ENCODE data around the gene SEMA3E. TPM values are rescaled to one million over a fixed set of nuclear protein-coding genes. Genes with fewer than 3 reads are reported as not detected.

SEMA3E gene
- total and polyA plus RNA-seq, 4 donors: 1.0 to 23.5 (median 3.1) TPM

DNA sequence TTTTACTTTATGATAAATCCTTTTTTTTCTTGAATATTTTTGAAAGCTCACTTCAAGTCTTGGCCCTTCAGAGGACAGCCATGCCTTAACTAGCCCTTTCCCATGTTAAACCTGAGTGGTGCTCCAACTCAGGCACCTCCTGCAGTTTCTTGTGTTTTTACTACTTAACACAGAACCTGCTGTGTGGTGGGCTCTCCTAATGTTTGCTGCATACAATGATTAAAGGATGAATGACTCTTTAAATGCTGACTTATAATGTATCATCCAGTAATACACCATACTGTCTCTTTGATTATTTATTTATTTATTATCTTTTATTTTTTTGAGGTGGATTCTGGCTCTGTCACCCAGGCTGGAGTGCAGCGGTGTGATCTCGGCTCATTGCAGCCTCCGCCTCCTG lies 179.4 kb downstream of the SEMA3E start:
- 90 to 95% methylated on average over 3 of the region's 3 CpGs for WGBS, 2 donors

DNA sequence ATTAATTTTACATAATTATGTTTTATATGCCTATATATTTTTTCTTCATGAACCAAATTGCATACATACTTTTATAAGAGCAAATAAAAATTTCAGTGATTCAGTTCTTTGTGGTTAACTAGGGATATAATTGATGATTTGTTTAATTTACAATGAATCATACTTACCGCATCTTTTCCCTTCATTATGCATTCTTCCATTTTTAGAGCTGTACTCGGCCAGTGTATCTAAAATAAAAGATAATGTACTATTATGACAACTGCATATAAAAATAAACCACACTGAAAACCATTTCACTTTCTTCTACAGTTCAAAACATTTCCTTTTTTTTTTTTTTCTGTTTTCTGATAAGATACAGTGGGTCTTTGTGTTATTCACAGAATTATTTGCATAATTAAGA lies 179.9 kb downstream of the SEMA3E start:
- peaks cover 0 to 3% (median 0%) of the 10 kb centered on the region in 4 donors for H3K36me3 ChIP-seq (ENCODE audit: control insufficient read depth in 4 of 4, insufficient read depth in 4 of 4, low read length in 4 of 4)
- H3K9me3 ChIP-seq (ENCODE audit: control insufficient read depth in 4 of 4, insufficient read depth in 3 of 4, low read length in 3 of 4): no peaks in the 10 kb centered on the region
- WGBS, 2 donors: 71% methylated on average over 2 of the region's 2 CpGs
- ATAC-seq (ENCODE audit: insufficient read depth, low FRiP score): no peak
- TF ChIP-seq, protein P1, sequence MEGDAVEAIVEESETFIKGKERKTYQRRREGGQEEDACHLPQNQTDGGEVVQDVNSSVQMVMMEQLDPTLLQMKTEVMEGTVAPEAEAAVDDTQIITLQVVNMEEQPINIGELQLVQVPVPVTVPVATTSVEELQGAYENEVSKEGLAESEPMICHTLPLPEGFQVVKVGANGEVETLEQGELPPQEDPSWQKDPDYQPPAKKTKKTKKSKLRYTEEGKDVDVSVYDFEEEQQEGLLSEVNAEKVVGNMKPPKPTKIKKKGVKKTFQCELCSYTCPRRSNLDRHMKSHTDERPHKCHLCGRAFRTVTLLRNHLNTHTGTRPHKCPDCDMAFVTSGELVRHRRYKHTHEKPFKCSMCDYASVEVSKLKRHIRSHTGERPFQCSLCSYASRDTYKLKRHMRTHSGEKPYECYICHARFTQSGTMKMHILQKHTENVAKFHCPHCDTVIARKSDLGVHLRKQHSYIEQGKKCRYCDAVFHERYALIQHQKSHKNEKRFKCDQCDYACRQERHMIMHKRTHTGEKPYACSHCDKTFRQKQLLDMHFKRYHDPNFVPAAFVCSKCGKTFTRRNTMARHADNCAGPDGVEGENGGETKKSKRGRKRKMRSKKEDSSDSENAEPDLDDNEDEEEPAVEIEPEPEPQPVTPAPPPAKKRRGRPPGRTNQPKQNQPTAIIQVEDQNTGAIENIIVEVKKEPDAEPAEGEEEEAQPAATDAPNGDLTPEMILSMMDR (IDR thresholded peaks at IDR 0.05; ENCODE audit: control extremely low read depth, extremely low read depth): no peak
- H3K9ac ChIP-seq (ENCODE audit: insufficient read depth in 1 of 2, low read length in 2 of 2): no peak overlapping the region
- H3K27me3 ChIP-seq (ENCODE audit: control insufficient read depth in 3 of 3, insufficient read depth in 3 of 3, low read length in 2 of 3): no peaks in the 10 kb centered on the region
- H3K4me3 ChIP-seq: no peak overlapping the region
- H3K4me1 ChIP-seq (ENCODE audit: control insufficient read depth in 5 of 5, insufficient read depth in 5 of 5, low read length in 5 of 5): no peaks in the 10 kb centered on the region
- H3K27ac ChIP-seq (ENCODE audit: low read depth in 1 of 2, low read length in 1 of 2): no peak overlapping the region
- no peak for DNase-seq

More for the DNA sequence above, 179.4 kb downstream of the SEMA3E start:
- Histone ChIP-seq H3K4me3 (no peak overlapping the region), H3K9me3 (ENCODE audit: control insufficient read depth in 4 of 4, insufficient read depth in 3 of 4, low read length in 3 of 4) (no peaks in the 10 kb centered on the region), H3K36me3 (ENCODE audit: control insufficient read depth in 4 of 4, insufficient read depth in 4 of 4, low read length in 4 of 4) (peaks cover 0 to 3% (median 0%) of the 10 kb centered on the region in 4 donors), H3K27me3 (ENCODE audit: control insufficient read depth in 3 of 3, insufficient read depth in 3 of 3, low read length in 2 of 3) (no peaks in the 10 kb centered on the region), H3K27ac (ENCODE audit: low read depth in 1 of 2, low read length in 1 of 2) (no peak overlapping the region), H3K4me1 (ENCODE audit: control insufficient read depth in 5 of 5, insufficient read depth in 5 of 5, low read length in 5 of 5) (no peaks in the 10 kb centered on the region), H3K9ac (ENCODE audit: insufficient read depth in 1 of 2, low read length in 2 of 2) (no peak overlapping the region)
- TF ChIP-seq, protein P1 (IDR thresholded peaks at IDR 0.05; ENCODE audit: control extremely low read depth, extremely low read depth): no peak
- DNase-seq (no peak), ATAC-seq (ENCODE audit: insufficient read depth, low FRiP score) (no peak)

DNA sequence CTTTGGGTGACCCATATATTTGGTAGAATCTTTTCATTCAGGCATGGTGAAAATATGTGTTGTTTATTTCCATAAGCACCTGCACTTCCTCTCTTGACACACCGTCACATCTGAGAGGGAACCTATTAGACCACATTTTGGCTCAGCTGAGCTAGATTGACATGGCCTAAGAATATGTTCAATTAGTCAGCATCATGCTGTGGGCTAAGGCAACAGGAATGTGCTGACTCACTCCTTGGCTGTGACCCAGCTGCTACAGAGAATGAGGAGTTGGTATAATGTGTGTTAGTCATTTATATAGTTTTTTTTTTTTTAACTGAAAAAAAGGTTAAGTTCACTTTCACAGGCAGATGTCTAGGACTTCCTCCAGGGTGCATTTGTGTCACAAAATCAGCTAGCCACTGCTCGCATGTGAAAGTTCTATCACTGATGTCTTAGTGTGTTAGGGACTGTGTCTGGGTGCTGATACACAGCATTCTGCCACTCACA lies 180.6 kb downstream of the SEMA3E start:
- peak; percentile 77 to 86 (median 79) for DNase-seq
- no peaks in the 10 kb centered on the region for H3K4me1 ChIP-seq (ENCODE audit: control insufficient read depth in 5 of 5, insufficient read depth in 5 of 5, low read length in 5 of 5)
- H3K36me3 ChIP-seq (ENCODE audit: control insufficient read depth in 4 of 4, insufficient read depth in 4 of 4, low read length in 4 of 4): peaks cover 0 to 3% (median 0%) of the 10 kb centered on the region in 4 donors
- 15 to 16% methylated on average over 2 of the region's 2 CpGs for WGBS, 2 donors
- H3K9me3 ChIP-seq (ENCODE audit: control insufficient read depth in 4 of 4, insufficient read depth in 3 of 4, low read length in 3 of 4): no peaks in the 10 kb centered on the region
- H3K27ac ChIP-seq (ENCODE audit: low read depth in 1 of 2, low read length in 1 of 2): no peak overlapping the region
- no peak overlapping the region for H3K9ac ChIP-seq (ENCODE audit: insufficient read depth in 1 of 2, low read length in 2 of 2)
- ATAC-seq (ENCODE audit: insufficient read depth, low FRiP score): peak; percentile 90
- TF ChIP-seq, protein P1 (IDR thresholded peaks at IDR 0.05; ENCODE audit: control extremely low read depth, extremely low read depth): no peak
- H3K27me3 ChIP-seq (ENCODE audit: control insufficient read depth in 3 of 3, insufficient read depth in 3 of 3, low read length in 2 of 3): no peaks in the 10 kb centered on the region
- no peak overlapping the region for H3K4me3 ChIP-seq

DNA sequence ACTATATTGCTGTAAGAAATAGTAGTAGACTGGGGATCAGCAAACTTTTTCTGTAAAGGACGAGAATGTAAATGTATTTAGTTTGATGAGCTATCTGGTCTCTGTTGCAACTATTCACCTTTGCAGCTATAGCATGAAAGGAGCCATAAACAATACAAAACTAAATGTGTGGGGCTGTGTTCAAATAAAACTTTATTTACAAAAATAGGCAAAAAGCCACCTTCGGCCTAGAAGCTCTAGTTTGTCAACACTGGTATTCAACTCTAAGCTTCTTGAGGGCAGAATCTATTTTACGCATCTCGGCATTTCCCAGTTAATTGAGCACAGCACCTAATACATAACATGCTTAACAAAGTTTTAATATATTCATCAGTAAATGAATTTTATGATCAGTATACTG lies 181.4 kb downstream of the SEMA3E start:
- Histone ChIP-seq H3K27me3 (ENCODE audit: control insufficient read depth in 3 of 3, insufficient read depth in 3 of 3, low read length in 2 of 3) (no peaks in the 10 kb centered on the region), H3K36me3 (ENCODE audit: control insufficient read depth in 4 of 4, insufficient read depth in 4 of 4, low read length in 4 of 4) (no peaks in the 10 kb centered on the region), H3K9ac (ENCODE audit: insufficient read depth in 1 of 2, low read length in 2 of 2) (no peak overlapping the region), H3K27ac (ENCODE audit: low read depth in 1 of 2, low read length in 1 of 2) (no peak overlapping the region), H3K9me3 (ENCODE audit: control insufficient read depth in 4 of 4, insufficient read depth in 3 of 4, low read length in 3 of 4) (no peaks in the 10 kb centered on the region), H3K4me3 (no peak overlapping the region), H3K4me1 (ENCODE audit: control insufficient read depth in 5 of 5, insufficient read depth in 5 of 5, low read length in 5 of 5) (no peaks in the 10 kb centered on the region)
- ATAC-seq (ENCODE audit: insufficient read depth, low FRiP score) (no peak), DNase-seq (no peak)
- TF ChIP-seq, protein P1 (IDR thresholded peaks at IDR 0.05; ENCODE audit: control extremely low read depth, extremely low read depth): no peak
- 95 to 96% methylated on average over 4 of the region's 4 CpGs for WGBS, 2 donors

Data from lung (tissue), 12 donors.